Esophagus (tissue), 2 donors: Measurements from ENCODE around the gene AUTS2. TPM values are rescaled to one million over a fixed set of nuclear protein-coding genes. Genes with fewer than 3 reads are reported as not detected.

Experiments
- H3K27ac ChIP-seq, 2 donors: one replicate each; pipeline ENCODE4 v1.5.1; 2013; ENCODE audit warnings: low read depth in 2 of 2, mild to moderate bottlenecking in 2 of 2, inconsistent platforms in 1 of 2, low read length in 1 of 2, moderate library complexity in 1 of 2
- H3K27me3 ChIP-seq, 2 donors: one replicate each; pipeline ENCODE4 v1.6.1; 2013; ENCODE audit warnings: low read length in 2 of 2, control low read depth in 1 of 2, mild to moderate bottlenecking in 1 of 2; ENCODE audit not compliant: insufficient read depth in 2 of 2, control insufficient read depth in 1 of 2
- H3K36me3 ChIP-seq, 2 donors: one replicate each; pipeline ENCODE4 v1.6.1; 2013; ENCODE audit warnings: low read length in 1 of 2; ENCODE audit not compliant: control insufficient read depth in 2 of 2, insufficient read depth in 2 of 2
- H3K4me1 ChIP-seq, 2 donors: one replicate each; pipeline ENCODE4 v1.6.1; 2013; ENCODE audit warnings: low read length in 1 of 2; ENCODE audit not compliant: control insufficient read depth in 2 of 2, insufficient read depth in 2 of 2
- H3K4me3 ChIP-seq, 2 donors: one replicate each; pipeline ENCODE4 v1.5.1; 2013; ENCODE audit warnings: low read length in 2 of 2, mild to moderate bottlenecking in 2 of 2, low read depth in 1 of 2, moderate library complexity in 1 of 2
- H3K9me3 ChIP-seq, 2 donors: one replicate each; pipeline ENCODE4 v1.6.1; 2013; ENCODE audit warnings: mild to moderate bottlenecking in 2 of 2, low read depth in 1 of 2, low read length in 1 of 2, moderate library complexity in 1 of 2; ENCODE audit not compliant: control insufficient read depth in 2 of 2, insufficient read depth in 1 of 2
- WGBS, 2 donors: extraction: QIAGEN DNeasy Blood & Tissue Kit; methylation state at CpG; one replicate each; pipeline ENCODE4 v1.1.7; 2013; 5-methylcytosine and 5-hydroxymethylcytosine counted together
- polyA plus RNA-seq, 2 donors: library from polyadenylated mRNA; stranded (reverse); fragments of 200-250 nt; gene quantifications; one replicate each; pipeline ENCODE4 v1.2.3, GENCODE V29; 2013
- donor health status: healthy with polysubstance abuse.
- donor health status: Bipolar disorder and iron deficiency.

AUTS2 gene
- polyA plus RNA-seq, 2 donors, result 8.3 to 15.6 TPM

DNA sequence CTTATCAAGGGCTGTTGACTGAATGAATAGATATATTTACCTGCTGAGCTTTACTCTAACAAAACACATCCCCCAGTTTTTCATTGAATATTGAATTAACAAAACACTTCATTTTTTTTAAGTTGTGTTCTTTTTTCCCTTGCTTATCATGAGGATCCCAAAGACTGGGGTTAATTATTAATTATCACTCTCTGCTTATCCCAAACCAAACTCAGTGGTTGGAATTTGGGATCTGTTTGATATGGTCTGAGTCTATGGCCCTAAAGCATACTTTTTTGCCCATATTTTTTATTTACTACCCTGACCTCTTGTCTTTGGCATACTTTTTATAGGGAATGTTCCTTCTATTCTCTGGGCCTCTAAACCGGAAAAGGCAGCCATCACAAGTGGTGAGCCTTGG lies 836.5 kb downstream of the AUTS2 start:
- WGBS, 2 donors, result 82 to 93% methylated on average over 1 of the region's 1 CpG
- Histone ChIP-seq H3K9me3 (peaks cover 0 to 3% of the 10 kb centered on the region in 2 donors), H3K36me3 (no peaks in the 10 kb centered on the region), H3K4me3 (no peak overlapping the region), H3K27me3 (no peaks in the 10 kb centered on the region), H3K4me1 (no peaks in the 10 kb centered on the region), H3K27ac (no peak overlapping the region)

DNA sequence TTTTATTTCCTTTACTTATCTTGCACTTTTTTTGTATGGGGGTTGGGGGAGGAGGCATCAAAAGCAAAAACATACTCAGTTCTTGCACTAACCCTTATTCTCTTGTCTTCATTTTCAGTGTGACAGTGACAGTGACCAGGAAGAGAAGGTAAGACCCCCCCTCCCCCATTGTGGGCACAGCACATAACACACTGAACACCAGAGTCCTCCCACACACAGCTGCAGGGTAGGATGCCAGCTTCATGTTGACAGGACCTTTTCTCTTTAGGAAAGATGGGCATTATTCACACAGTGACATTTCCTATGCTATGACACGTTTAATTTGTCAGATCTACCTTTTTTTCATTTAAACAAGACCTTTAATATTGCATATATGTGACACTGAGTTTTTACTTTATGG lies 837.4 kb downstream of the AUTS2 start:
- Histone ChIP-seq H3K27me3 (no peaks in the 10 kb centered on the region), H3K4me1 (no peaks in the 10 kb centered on the region), H3K36me3 (no peaks in the 10 kb centered on the region), H3K4me3 (no peak overlapping the region), H3K27ac (no peak overlapping the region), H3K9me3 (peaks cover 0 to 3% of the 10 kb centered on the region in 2 donors)
- WGBS, 2 donors, result 65 to 67% methylated on average over 1 of the region's 1 CpG

DNA sequence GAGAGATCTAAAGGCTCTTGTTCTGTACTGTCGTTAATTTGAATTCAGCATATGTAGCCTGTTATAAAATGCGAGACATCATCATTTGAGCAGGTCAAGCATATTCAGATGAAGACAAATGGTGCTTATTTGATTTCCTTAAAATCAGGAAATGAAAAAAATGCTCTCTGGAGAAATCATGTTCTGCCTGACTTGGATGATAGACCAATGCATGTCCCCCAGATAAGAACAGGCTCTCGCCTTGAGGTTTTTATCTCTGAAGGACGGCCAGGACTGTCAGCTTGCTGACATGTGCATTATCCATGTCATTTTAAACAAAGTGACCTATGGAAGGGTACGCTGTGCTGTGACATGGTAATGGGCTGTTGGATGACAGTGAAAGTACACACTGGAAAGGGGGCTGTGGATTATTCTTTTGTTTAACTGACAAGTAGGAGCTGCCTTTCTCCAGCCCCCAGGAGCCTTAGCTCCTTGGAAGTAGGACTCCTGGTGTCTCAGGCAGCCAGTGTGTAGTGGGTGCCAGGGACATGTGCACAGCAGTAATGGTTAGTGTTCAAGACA lies 838.6 kb downstream of the AUTS2 start:
- no peaks in the 10 kb centered on the region for H3K36me3 ChIP-seq
- H3K27me3 ChIP-seq, result no peaks in the 10 kb centered on the region
- WGBS, 2 donors, result 95 to 96% methylated on average over 5 of the region's 5 CpGs
- no peak overlapping the region for H3K4me3 ChIP-seq
- H3K9me3 ChIP-seq, result no peaks in the 10 kb centered on the region
- H3K27ac ChIP-seq, result no peak overlapping the region
- H3K4me1 ChIP-seq, result no peaks in the 10 kb centered on the region

DNA sequence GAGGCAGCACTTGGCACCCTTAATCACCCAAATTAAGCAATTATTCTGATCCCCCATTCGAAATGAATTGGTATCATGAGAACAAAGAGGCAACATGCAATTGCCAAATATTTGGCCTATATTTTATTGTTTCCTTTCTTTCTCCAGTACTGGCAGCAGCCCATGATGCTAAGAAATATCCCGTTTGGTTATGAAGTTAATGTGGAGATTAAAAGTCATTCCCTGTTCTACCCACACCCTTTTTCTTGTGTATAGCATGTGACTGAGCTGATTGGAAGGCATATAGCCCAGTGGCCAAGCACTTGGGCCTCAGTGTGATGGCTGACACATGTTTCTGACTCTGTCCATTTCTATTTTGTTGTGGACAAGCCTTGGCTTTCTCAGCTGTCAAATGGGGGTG lies 841.4 kb downstream of the AUTS2 start:
- WGBS, 2 donors, result 25 to 37% methylated on average over 2 of the region's 2 CpGs
- Histone ChIP-seq H3K4me3 (no peak overlapping the region), H3K36me3 (no peaks in the 10 kb centered on the region), H3K4me1 (no peaks in the 10 kb centered on the region), H3K27ac (no peak overlapping the region), H3K9me3 (no peaks in the 10 kb centered on the region), H3K27me3 (no peaks in the 10 kb centered on the region)

DNA sequence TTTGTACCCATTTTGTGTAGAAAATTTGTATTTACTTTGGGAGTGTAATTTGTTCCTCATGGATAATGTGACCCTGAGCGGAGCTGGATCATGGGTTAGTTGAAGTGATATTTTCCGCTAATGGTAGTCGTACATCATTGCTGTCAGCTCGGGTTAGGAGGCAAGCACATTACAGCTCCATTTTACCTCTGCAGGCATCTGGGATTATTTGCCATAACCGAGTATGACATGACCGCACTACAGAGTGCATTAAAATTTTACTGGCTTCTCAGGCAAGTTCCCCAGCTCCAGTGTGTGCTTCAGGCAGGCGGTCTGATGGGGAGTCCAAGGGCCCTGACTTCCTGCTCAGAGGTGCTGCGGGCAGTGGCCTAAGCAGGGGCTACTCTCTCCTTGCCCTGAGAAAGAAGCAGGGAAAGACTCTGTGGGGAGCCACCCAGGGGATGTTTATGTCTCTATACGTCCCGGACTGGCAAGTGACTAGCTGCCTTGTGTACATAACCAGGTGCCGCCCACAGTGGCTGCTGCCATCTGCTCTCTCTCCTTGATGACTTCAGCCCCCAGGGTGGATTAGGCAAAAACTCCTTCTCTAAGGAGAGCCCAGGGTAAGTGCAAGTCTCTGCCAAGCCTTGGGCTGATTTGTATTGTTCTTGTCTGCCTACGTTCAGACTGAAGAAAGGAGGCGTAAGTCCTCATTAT lies 848.3 kb downstream of the AUTS2 start:
- H3K27me3 ChIP-seq, result no peaks in the 10 kb centered on the region
- no peak overlapping the region for H3K4me3 ChIP-seq
- H3K36me3 ChIP-seq, result no peaks in the 10 kb centered on the region
- H3K4me1 ChIP-seq, result peaks cover 0 to 3% of the 10 kb centered on the region in 2 donors
- no peak overlapping the region for H3K27ac ChIP-seq
- 71 to 75% methylated on average over 13 of the region's 13 CpGs for WGBS, 2 donors
- H3K9me3 ChIP-seq, result no peaks in the 10 kb centered on the region

DNA sequence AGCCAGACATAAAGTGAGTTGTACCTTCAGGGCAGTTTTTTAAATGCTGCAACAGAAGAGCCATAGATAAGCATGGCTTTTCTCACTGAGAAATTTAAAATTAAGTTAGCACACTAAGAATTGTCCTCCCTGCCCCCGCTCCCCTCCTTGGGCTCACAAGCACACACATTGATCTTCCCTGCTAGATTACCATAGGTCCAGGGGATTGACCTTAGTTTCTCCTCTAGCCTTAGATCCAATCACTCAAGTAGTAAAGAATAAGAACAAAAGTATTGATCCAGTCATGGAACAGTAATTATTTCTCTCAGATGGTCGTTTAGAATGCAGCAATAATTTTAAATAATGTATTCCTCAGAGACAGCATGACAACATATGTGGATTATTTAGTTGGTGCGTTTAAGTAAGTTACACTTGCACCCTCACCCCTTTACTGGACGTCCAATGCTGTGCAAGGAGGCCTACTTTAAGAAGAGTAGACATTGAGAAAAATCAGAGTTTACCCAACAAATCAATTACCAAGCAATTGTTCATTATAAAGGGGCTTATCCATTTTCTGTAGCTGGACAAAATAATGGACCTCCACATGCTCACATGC lies 850.1 kb downstream of the AUTS2 start:
- 83 to 89% methylated on average over 4 of the region's 4 CpGs for WGBS, 2 donors
- H3K27me3 ChIP-seq, result no peaks in the 10 kb centered on the region
- H3K27ac ChIP-seq, result no peak overlapping the region
- H3K9me3 ChIP-seq, result no peaks in the 10 kb centered on the region
- H3K4me3 ChIP-seq, result no peak overlapping the region
- H3K4me1 ChIP-seq, result peaks cover 0 to 3% of the 10 kb centered on the region in 2 donors
- H3K36me3 ChIP-seq, result no peaks in the 10 kb centered on the region

DNA sequence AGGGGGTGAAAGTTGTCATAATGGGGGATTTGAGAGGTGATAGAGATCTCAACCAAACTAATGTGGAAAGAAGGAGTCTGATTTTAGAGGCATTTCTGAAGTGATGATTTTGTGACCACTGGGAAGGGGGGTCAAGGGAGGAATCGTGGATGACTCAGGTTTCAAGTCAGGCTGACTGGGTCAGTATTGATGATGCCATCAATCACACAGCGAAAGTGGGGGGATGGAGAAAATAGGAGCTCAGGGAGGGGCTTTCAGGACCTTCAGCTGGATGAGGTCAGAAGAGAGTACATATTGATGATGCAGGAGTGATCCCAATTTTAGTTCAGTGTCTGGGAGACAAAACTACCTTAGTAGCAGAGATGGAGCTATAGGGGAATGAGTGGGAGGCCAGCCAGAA lies 852.5 kb downstream of the AUTS2 start:
- Histone ChIP-seq H3K4me1 (peaks cover 0 to 3% of the 10 kb centered on the region in 2 donors), H3K27ac (no peak overlapping the region), H3K27me3 (no peaks in the 10 kb centered on the region), H3K9me3 (no peaks in the 10 kb centered on the region), H3K36me3 (no peaks in the 10 kb centered on the region), H3K4me3 (no peak overlapping the region)
- 86 to 87% methylated on average over 2 of the region's 2 CpGs for WGBS, 2 donors

DNA sequence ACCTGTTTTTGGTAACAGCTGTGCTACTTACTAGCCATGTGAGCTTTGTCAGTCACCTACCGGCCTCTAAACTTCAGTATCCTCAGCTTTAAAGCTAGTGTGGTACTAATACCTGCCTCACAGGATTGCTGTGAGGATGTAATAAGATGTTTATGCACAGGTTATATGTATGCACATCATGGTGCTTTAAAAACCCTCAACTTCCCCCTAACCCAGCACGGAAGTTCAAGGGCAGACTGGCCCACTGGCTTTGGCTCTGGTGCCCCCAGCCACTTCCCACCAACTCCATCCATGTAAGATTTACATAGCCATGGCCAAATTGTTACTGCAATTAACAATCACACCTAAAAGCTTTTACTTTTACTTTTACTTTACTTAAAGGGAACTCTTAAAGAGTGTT lies 857.6 kb downstream of the AUTS2 start:
- Histone ChIP-seq H3K27ac (no peak overlapping the region), H3K4me1 (no peaks in the 10 kb centered on the region), H3K36me3 (no peaks in the 10 kb centered on the region), H3K4me3 (no peak overlapping the region), H3K27me3 (no peaks in the 10 kb centered on the region), H3K9me3 (no peaks in the 10 kb centered on the region)
- WGBS, 2 donors, result 94 to 100% methylated on average over 2 of the region's 2 CpGs

DNA sequence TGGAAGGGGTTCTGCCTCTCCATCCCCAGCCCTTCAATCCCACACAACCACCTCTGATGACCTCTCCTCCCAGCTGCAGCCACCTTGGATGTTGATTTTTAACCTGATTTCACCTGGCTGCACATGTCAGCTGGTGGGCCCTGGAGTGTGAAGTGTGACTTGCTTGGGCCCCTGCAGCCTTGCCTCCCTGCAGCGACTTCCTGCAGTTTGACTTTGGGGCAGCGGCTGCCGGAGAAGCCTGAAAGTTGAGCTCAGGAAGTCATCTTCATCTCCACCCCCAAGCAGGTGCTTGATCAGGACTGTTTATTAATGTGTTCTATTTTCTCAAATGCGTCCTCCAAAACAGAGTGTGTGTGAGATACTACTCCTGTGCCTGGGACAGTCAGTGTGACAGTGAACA lies 858.4 kb downstream of the AUTS2 start:
- no peak overlapping the region for H3K27ac ChIP-seq
- H3K36me3 ChIP-seq, result no peaks in the 10 kb centered on the region
- H3K4me3 ChIP-seq, result no peak overlapping the region
- H3K9me3 ChIP-seq, result no peaks in the 10 kb centered on the region
- 80 to 93% methylated on average over 4 of the region's 4 CpGs for WGBS, 2 donors
- H3K4me1 ChIP-seq, result no peaks in the 10 kb centered on the region
- H3K27me3 ChIP-seq, result no peaks in the 10 kb centered on the region

DNA sequence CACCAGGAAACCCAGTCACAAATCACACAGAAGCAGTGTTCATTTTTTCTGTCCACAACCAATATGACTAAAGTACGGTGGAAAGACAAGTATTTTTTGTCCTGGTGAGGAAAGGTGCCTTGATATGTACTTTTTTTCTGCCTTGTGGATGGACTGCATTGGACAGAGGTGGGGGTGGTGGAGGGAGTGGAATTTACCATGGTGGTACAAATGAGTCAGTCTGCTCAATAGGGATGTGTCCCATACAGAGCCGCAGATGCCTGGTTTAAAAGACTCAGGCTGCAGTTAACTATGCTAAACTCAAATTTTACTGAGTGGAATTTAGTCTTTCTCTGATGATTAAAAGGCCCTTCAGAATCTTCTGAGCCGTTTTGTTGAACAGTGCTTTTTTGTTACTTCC lies 859.2 kb downstream of the AUTS2 start:
- H3K9me3 ChIP-seq, result no peaks in the 10 kb centered on the region
- no peaks in the 10 kb centered on the region for H3K36me3 ChIP-seq
- no peaks in the 10 kb centered on the region for H3K4me1 ChIP-seq
- 76 to 81% methylated on average over 3 of the region's 3 CpGs for WGBS, 2 donors
- H3K4me3 ChIP-seq, result no peak overlapping the region
- no peak overlapping the region for H3K27ac ChIP-seq
- no peaks in the 10 kb centered on the region for H3K27me3 ChIP-seq
